ENCODE measurements around the gene CELSR1. TPM values are rescaled to one million over a fixed set of nuclear protein-coding genes. Genes with fewer than 3 reads are reported as not detected.
"Not testable (repeated sequence)": the region's sequence is repeated elsewhere in the genome, so short reads cannot be mapped to it uniquely, and the experiment has no call there.

The CELSR1 gene
- total RNA-seq, 1 donor from 2014 or later = 151 TPM

GRCh38 chr22:46403880-46404279 is 133.5 kb downstream of the CELSR1 start:
- not testable (repeated sequence) for DNase-seq (ENCODE audit: low read depth)

- DNase-seq (ENCODE audit: low read depth) = no peak
These were observed 134.9 kb downstream of the CELSR1 start for GRCh38 chr22:46402505-46402904.

GRCh38 chr22:46401370-46401769 is 136.1 kb downstream of the CELSR1 start:
- DNase-seq (ENCODE audit: low read depth) = no peak

- DNase-seq (ENCODE audit: low read depth) = no peak
These were observed 138.0 kb downstream of the CELSR1 start for GRCh38 chr22:46399251-46400024.

- DNase-seq (ENCODE audit: low read depth) = no peak
These were observed 139.5 kb downstream of the CELSR1 start for GRCh38 chr22:46397951-46398350.

GRCh38 chr22:46397514-46397913 is 139.9 kb downstream of the CELSR1 start:
- DNase-seq (ENCODE audit: low read depth) = no peak

GRCh38 chr22:46397049-46397448 is 140.4 kb downstream of the CELSR1 start:
- not testable (repeated sequence) for DNase-seq (ENCODE audit: low read depth)

- DNase-seq (ENCODE audit: low read depth) = no peak
These were observed 142.3 kb downstream of the CELSR1 start for GRCh38 chr22:46395145-46395544.

- no peak for DNase-seq (ENCODE audit: low read depth)
These were observed 142.8 kb downstream of the CELSR1 start for GRCh38 chr22:46394622-46395021.

- DNase-seq (ENCODE audit: low read depth) = no peak
These were observed 143.5 kb downstream of the CELSR1 start for GRCh38 chr22:46393873-46394272.

- no peak for DNase-seq (ENCODE audit: low read depth)
These were observed 145.1 kb downstream of the CELSR1 start for GRCh38 chr22:46392137-46392844.

- no peak for DNase-seq (ENCODE audit: low read depth)
These were observed 145.8 kb downstream of the CELSR1 start for GRCh38 chr22:46391486-46392136.

GRCh38 chr22:46390652-46391301 is 146.6 kb downstream of the CELSR1 start:
- peak; percentile 54 for DNase-seq (ENCODE audit: low read depth)

- DNase-seq (ENCODE audit: low read depth) = no peak
These were observed 147.2 kb downstream of the CELSR1 start for GRCh38 chr22:46390105-46390651.

- DNase-seq (ENCODE audit: low read depth) = no peak
These were observed 148.3 kb downstream of the CELSR1 start for GRCh38 chr22:46389081-46389480.

GRCh38 chr22:46388647-46389046 is 148.8 kb downstream of the CELSR1 start:
- no peak for DNase-seq (ENCODE audit: low read depth)

- DNase-seq (ENCODE audit: low read depth) = no peak
These were observed 149.7 kb downstream of the CELSR1 start for GRCh38 chr22:46387748-46388147.

GRCh38 chr22:46386312-46386711 is 151.1 kb downstream of the CELSR1 start:
- no peak for DNase-seq (ENCODE audit: low read depth)

- DNase-seq (ENCODE audit: low read depth) = no peak
These were observed 154.9 kb downstream of the CELSR1 start for GRCh38 chr22:46382524-46382923.

GRCh38 chr22:46381731-46382130 is 155.7 kb downstream of the CELSR1 start:
- no peak for DNase-seq (ENCODE audit: low read depth)

GRCh38 chr22:46381142-46381541 is 156.3 kb downstream of the CELSR1 start:
- DNase-seq (ENCODE audit: low read depth) = peak; percentile 72

- DNase-seq (ENCODE audit: low read depth) = no peak
These were observed 156.8 kb downstream of the CELSR1 start for GRCh38 chr22:46380581-46380980.

Measured in renal cortical epithelial cell (primary cell).